ENCODE measurements around the gene LEPR.
"Not testable (repeated sequence)": the region's sequence is repeated elsewhere in the genome, so short reads cannot be mapped to it uniquely, and the experiment has no call there.

Gene LEPR

GRCh38 chr1:65437616-65438015, 17.1 kb downstream of the LEPR start:
- no peak for DNase-seq (ENCODE audit: low spot score)

GRCh38 chr1:65440322-65440900, 19.9 kb downstream of the LEPR start:
- DNase-seq (ENCODE audit: low spot score) = no peak

GRCh38 chr1:65440915-65441314, 20.4 kb downstream of the LEPR start:
- no peak for DNase-seq (ENCODE audit: low spot score)

GRCh38 chr1:65441464-65441863, 21.0 kb downstream of the LEPR start:
- DNase-seq (ENCODE audit: low spot score) = no peak

- no peak for DNase-seq (ENCODE audit: low spot score)
These were observed 22.0 kb downstream of the LEPR start for GRCh38 chr1:65442442-65442841.

- DNase-seq (ENCODE audit: low spot score) = no peak
These were observed 23.2 kb downstream of the LEPR start for GRCh38 chr1:65443647-65444046.

DNA sequence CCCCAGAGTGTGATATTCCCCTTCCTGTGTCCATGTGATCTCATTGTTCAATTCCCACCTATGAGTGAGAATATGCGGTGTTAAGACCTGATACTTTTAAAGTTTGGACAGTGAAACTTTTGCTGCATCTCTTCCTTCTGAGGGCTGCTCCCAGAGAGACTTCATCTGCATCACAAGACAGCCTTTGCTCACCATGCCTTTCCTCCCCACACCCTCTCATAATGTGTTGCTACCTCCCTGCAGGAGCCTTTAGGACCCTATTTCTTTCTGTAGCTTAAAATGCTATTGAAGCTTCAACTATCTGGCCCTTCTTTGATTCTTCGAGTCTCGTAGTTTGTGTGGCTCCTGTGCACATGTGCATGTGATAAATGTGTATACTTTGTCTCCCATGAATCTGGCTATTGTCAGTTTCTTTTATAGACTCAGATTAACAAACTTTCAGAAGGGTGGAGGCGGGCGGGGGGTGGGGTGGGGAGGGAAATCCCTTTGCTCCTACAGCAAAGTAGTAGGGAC, 23.7 kb downstream of the LEPR start:
- DNase-seq (ENCODE audit: low spot score) = no peak

DNA sequence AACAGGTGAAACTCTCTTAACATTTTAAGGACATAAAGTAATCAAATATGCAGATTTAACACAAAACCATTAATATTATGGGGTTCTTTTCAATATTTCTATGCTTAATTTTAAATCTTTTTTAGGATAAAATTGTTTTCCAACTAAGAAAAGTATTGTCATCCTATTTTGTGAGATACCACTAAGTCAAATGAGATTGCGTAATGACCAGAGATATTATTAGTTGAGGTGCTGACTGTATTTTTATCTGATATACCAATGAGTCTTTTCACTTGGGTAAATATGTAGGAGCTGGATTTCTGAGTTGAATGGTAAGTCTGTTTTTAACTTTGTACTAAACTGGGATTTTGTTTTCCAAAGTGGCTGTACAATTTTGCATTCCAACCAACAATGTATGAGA, 25.4 kb downstream of the LEPR start:
- DNase-seq (ENCODE audit: low spot score) = no peak

DNA sequence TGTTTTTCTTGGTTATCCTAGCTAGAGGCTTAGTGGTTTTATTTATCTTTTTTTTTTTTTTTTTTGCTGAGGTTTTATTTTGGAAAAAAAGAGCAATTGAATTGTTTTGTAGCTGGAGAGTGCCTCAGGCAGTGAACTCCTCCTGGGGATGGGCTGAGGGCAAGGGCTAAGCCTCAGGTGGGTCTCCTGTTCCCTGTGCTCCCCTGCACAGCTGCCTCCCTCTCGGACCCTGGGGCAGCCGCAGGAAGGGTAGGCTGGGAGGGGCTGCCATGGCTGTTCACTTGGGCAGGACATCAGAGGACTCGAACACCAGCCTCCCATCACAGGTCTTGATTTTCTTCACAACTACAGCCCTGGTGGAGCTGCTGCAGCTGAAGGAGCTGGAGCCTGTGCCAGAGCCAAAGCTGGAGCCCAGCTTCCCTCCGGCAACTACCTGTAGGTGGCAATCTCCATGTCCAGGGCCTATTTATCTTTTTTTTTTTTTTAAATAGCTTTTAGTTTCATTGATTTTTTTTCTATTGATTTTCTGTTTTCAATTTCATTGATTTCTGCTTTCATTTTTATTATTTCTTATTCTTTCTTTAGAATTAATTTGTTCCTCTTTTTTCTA, 28.9 kb downstream of the LEPR start:
- DNase-seq (ENCODE audit: low spot score) = no peak

DNA sequence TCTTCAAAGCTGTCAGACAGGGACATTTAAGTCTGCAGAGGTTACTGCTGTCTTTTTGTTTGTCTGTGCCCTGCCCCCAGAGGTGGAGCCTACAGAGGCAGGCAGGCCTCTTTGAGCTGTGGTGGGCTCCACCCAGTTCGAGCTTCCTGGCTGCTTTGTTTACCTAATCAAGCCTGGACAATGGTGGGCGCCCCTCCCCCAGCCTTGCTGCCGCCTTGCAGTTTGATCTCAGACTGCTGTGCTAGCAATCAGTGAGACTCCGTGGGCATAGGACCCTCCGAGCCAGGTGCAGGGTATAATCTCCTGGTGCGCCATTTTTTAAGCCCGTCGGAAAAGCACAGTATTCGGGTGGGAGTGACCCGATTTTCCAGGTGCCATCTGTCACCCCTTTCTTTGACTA, 35.2 kb downstream of the LEPR start:
- DNase-seq (ENCODE audit: low spot score) = not testable (repeated sequence)

DNA sequence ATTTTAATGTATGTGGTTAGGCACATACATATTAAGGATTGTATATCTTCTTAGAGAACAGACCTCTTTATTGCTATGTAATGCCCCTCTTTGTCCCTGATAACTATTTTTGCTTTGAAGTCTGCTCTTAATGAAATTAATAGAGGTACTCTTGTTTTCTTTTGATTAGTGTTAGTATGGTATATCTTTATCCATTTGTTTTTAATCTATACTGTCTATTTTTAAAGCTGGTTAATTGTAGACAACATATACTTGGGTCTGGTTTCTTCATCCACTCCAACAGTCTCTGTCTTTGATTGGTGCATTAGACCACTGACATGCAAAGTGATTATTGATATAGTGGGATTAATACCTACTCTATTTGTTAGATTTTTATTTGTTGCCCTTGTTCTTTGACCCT, 36.0 kb downstream of the LEPR start:
- no peak for DNase-seq (ENCODE audit: low spot score)

- DNase-seq (ENCODE audit: low spot score) = no peak
These were observed 37.4 kb downstream of the LEPR start for GRCh38 chr1:65457868-65458267.

DNA sequence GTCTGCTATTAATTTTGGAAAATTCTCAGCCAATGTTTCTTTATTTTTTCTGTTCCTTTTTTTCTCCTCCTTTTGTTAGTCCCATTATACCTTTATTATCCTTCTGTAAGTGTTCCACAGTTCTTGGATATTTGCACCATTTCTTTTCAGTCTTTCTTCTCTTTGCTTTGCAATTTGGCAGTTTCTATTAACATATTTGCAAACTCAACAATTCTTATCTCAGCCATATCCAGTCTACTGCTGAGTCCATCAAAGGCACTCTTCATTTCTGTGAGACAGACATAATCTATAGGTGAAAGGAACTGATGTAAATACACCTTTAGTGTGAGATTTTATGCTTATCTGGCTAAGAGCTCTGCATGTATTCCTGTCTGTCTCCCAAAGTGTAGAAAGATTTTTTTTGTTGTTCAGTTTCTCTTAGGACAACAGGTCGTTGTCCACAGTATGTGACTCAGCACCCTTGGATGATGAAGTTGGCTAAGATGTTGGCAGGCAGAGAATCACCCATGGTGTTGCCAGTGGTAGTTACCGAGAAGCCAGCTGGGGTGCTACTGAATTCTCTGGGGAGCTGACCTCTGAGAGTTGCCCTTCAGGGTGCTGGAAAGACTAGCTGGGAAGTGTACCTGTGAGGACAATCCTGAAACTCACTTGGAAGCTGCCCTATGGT, 38.4 kb downstream of the LEPR start:
- DNase-seq (ENCODE audit: low spot score) = no peak

DNA sequence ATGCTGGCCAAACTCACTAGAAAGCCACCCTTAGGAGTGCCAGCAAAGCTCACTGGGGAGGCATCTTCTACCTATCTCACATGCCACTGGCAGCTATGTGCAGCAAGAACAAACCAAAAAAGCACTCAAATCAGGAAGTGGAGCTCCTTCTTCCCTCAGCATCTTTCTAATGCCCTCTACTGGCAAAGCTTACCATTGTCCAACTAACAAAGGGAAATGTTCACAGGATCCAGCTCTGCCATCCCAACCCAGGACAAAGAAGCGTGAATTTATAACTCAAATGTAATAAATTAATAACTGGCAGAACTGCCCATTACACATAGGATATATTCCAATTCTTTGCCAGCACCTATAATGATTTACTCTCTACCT, 38.9 kb downstream of the LEPR start:
- DNase-seq (ENCODE audit: low spot score) = no peak

- not testable (repeated sequence) for DNase-seq (ENCODE audit: low spot score)
These were observed 45.4 kb downstream of the LEPR start for GRCh38 chr1:65465837-65466236.

DNA sequence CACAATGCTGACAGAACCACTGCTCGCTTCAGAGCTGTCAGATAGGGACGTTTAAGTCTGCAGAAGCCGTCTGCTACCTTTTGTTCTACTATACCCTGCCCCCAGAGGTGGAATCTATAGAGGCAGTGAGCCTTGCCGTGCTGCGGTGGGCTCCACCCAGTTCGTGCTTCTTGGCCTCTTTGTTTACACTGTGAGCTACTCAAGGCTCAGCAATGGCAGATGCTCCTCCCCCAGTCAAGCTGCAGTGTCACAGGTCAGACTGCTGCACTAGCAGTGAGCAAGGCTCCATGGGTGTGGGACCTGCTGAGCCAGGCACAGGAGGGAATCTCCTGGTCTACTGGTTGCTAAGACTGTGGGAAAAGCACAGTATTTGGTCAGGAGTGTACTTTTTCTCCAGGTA, 47.1 kb downstream of the LEPR start:
- DNase-seq (ENCODE audit: low spot score) = peak; percentile 82

GRCh38 chr1:65469126-65469888, 48.8 kb downstream of the LEPR start:
- DNase-seq (ENCODE audit: low spot score) = peak; percentile 63

- peak; percentile 51 for DNase-seq (ENCODE audit: low spot score)
These were observed 49.4 kb downstream of the LEPR start for GRCh38 chr1:65469889-65470340.

Data from hematopoietic multipotent progenitor cell treated with erythropoietin and hydrocortisone succinate and interleukin-3 and kit ligand, for 15 days (in vitro differentiated cells).